Stimulated activated CD4-positive, alpha-beta T cell treated with anti-CD3 and anti-CD28 coated beads, Interleukin-2, amount 100 ng/mL, for 24 hours (primary cell): ENCODE measurements around the gene USF2.

Source experiments
- DNase-seq, 2 donors: peaks; one replicate each; pipeline ENCODE4 v3.0.0-alpha.2; 2020

USF2 gene

GRCh38 chr19:35303357-35303915, 34.7 kb downstream of the USF2 start:
- DNase-seq, result no peak

GRCh38 chr19:35304036-35304435, 35.3 kb downstream of the USF2 start:
- DNase-seq, result no peak

- no peak for DNase-seq
Measured at GRCh38 chr19:35305181-35305580, 36.4 kb downstream of the USF2 start.

GRCh38 chr19:35306473-35307246, 37.9 kb downstream of the USF2 start:
- DNase-seq, result no peak

- DNase-seq, result no peak
Measured at GRCh38 chr19:35307931-35308330, 39.2 kb downstream of the USF2 start.

GRCh38 chr19:35308910-35309309, 40.1 kb downstream of the USF2 start:
- DNase-seq, result no peak

- DNase-seq, result no peak
Measured at GRCh38 chr19:35309481-35310279, 40.9 kb downstream of the USF2 start.

- no peak for DNase-seq
Measured at GRCh38 chr19:35310331-35310730, 41.6 kb downstream of the USF2 start.

- DNase-seq, result no peak
Measured at GRCh38 chr19:35310811-35311465, 42.2 kb downstream of the USF2 start.

- no peak for DNase-seq
Measured at GRCh38 chr19:35311901-35312665, 43.3 kb downstream of the USF2 start.

- no peak for DNase-seq
Measured at GRCh38 chr19:35313587-35313986, 44.8 kb downstream of the USF2 start.

- DNase-seq, result no peak
Measured at GRCh38 chr19:35314031-35314430, 45.3 kb downstream of the USF2 start.

- DNase-seq, result no peak
Measured at GRCh38 chr19:35314858-35315470, 46.2 kb downstream of the USF2 start.

- DNase-seq, result no peak
Measured at GRCh38 chr19:35315883-35316282, 47.1 kb downstream of the USF2 start.

- no peak for DNase-seq
Measured at GRCh38 chr19:35316560-35316959, 47.8 kb downstream of the USF2 start.

GRCh38 chr19:35317464-35318043, 48.8 kb downstream of the USF2 start:
- DNase-seq, result no peak

GRCh38 chr19:35318679-35319448, 50.1 kb downstream of the USF2 start:
- DNase-seq, result no peak

GRCh38 chr19:35320065-35320713, 51.4 kb downstream of the USF2 start:
- no peak for DNase-seq

- DNase-seq, result no peak
Measured at GRCh38 chr19:35321291-35321690, 52.5 kb downstream of the USF2 start.

- no peak for DNase-seq
Measured at GRCh38 chr19:35322014-35322413, 53.3 kb downstream of the USF2 start.
